Stimulated activated CD4-positive, alpha-beta T cell treated with anti-CD3 and anti-CD28 coated beads, TNF-alpha, amount 100 ng/mL, for 24 hours (primary cell): ENCODE data around the gene SGTA.
"Not testable (repeated sequence)": the region's sequence is repeated elsewhere in the genome, so short reads cannot be mapped to it uniquely, and the experiment has no call there.

Experiments used
- DNase-seq, 3 experiments: peaks; one replicate each; pipeline ENCODE4 v3.0.0-alpha.2; 2020; ENCODE audit warnings: low read depth in 3 of 3

The SGTA gene

GRCh38 chr19:2795827-2796658, 13.0 kb upstream of the SGTA start:
- no peak for DNase-seq

DNA sequence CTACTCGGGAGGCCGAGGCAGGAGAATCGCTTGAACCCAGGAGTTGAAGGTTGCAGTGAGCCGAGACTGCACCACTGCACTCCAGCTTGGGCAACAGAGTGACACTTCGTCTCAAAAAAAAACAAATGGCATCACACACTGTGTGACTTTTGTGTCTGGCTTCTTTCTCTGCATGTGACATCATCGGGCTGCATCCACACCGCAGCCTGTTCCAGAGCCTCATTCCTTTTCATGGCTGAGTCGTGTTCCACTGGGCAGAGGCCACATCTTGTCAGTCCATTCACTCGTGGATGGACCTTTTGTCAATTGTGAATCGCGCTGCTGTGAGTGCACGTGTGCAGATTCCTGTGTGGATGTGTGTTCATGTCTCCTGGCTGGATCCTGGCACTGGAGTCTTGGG, 10.5 kb upstream of the SGTA start:
- DNase-seq = no peak

- no peak for DNase-seq
Observed at GRCh38 chr19:2793126-2793525, 10.1 kb upstream of the SGTA start.

DNA sequence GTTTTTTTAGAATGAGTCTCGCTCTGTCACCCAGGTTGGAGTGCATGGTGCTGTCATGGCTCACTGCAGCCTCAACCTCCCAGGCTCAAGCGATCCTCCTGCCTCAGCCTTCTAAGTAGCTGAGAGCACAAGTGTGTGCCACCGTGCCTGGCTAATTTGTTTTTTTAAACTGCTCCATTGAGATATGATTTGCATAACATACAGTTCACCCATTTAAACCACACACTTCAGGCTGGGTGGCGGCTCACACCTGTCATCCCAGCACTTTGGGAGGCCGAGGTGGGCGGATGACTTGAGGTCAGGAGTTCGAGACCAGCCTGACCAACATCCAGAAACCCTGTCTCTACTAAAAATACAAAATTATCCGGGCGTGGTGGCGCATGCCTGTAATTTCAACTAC, 9.6 kb upstream of the SGTA start:
- not testable (repeated sequence) for DNase-seq

DNA sequence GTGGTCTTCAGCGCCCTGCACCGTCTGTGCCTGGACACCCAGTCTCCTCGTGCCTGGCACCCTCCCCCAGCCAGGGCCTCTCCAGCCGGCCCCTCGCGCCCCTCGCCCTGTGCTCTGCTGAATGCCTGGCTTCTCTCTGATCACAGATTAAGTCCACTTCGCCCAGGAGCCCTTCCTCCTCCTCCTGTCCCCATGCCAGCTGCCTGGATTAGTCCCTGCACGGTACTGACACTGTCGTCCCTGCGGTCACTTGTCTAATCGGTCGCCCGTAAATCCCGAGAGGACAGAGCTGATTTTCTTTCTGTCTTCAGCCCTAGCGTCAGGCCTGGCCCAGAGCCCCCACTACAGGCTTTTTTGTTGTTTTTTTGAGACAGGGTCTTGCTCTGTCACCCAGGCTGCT, 8.8 kb upstream of the SGTA start:
- no peak for DNase-seq

GRCh38 chr19:2791440-2791839, 8.4 kb upstream of the SGTA start:
- no peak for DNase-seq

- no peak for DNase-seq
Observed at GRCh38 chr19:2790557-2791271, 7.6 kb upstream of the SGTA start.

DNA sequence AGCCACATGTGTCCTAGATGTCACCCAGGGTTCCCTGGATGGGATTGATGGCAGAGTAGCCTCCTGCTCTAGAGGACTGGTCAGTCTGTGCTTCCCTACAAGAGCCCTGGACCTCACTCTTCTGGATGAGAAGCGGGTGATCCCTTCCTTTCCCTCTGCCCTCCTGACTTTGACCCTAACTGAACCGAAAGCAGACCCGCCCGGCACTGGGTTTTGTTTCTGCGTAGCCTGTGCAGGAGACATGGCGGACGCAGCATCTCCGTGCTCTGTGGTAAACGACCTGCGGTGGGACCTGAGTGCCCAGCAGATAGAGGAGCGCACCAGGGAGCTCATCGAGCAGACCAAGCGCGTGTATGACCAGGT, 7.1 kb upstream of the SGTA start:
- DNase-seq = no peak

DNA sequence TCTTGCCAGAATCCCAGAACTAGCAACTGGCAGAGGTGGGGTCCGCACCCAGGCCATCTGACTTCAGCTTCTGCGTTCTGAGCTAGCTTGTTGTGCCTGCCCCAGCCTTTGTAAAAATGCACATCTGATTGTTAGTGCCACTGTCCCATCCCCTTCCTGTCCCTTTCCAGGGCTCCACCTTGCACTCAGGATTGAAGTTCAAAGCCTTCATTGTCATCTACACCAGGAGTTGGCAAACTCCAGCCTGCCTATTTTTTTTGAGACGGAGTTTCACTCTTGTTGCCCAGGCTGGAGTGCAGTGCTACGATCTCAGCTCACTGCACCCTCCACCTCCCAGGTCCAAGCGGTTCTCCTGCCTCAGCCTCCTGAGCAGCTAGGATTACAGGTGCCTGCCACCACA, 5.2 kb upstream of the SGTA start:
- DNase-seq = no peak

DNA sequence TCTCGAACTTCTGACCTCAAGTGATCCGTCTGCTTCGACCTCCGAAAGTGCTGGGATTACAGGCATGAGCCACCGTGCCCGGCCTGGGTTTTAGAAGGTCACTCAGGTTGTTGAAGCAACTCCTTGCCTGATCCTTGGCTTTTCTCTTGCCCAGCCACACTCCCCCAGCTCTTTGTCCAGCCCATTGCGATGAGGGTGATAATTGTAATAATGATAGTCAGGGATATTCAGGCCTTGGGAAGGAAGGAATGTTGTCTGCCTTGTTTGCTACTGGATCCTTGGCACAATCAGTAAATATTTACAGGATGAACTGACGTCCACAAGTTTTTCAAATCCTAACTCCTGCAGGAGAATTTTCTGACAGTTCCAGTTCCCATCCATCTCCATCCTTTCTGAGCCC, 4.0 kb upstream of the SGTA start:
- no peak for DNase-seq

- DNase-seq = peak; percentile 99 to 100 (median 100)
Observed at GRCh38 chr19:2785244-2785997, 2.3 kb upstream of the SGTA start, which contains the start of gene THOP1. TSS of gene THOP1 (plus strand) at chr19:2785503. CDS start at chr19:2785663, 160 bp downstream.

DNA sequence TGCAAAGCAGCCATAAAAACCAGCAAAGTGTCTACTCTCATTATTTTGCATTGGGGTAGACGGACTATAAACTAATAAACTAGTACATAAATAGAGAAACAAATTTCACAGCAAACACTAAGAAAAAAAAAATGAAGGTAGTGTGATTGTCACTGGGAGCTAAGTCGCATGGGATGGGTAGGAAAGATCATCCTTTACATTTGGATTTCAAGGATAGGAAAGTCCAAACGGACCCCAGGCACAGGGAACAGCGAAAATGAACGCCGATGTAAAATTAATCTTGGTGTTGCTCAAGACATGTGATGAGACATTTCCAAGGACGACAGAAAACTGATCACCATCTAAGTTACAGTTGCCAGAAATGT, 690 bp upstream of the SGTA start:
- no peak for DNase-seq

GRCh38 chr19:2782329-2782935, 641 bp downstream of the SGTA start:
- no peak for DNase-seq

- DNase-seq = no peak
Observed at GRCh38 chr19:2780284-2780683, 2.8 kb downstream of the SGTA start.

GRCh38 chr19:2779121-2779740, 3.8 kb downstream of the SGTA start:
- no peak for DNase-seq

DNA sequence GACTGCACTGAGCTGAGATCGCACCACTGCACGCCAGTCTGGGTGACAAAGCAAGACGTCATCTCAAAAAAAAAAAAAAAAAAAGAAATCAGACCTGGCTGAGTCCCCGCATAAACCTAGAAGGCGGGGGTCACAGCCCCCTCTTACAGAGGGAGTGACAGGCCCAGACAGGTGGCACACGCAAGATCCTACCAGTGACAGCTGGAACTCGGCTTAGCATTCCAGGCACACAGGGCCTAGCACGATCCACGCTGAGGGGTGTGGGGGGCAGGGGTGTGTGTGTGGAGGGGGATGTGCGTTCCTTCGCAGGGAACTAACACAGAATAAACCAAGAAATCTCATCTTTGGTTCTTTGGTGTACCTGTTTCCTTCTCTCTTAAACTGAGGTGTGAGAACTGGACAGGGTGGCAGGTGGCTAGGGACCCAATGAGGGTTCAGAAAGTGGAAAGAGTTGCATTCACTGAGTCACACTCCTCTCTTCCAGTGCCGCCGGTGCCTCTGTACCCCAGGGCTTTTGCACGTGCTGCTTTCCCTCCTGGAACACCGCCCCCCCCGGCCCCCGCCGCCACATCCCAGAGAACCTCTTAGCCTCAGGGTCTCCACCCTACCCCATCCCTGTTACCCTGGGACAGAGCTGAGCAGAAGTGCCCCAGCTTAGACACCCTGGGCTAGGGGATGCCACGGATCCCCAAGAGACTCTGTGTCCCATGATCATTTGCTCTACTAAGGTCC, 5.0 kb downstream of the SGTA start:
- no peak for DNase-seq

GRCh38 chr19:2775556-2776430, 7.3 kb downstream of the SGTA start:
- DNase-seq = peak; percentile 35 to 73 (median 41)

- DNase-seq = no peak
Observed at GRCh38 chr19:2774953-2775555, 8.0 kb downstream of the SGTA start.

- no peak for DNase-seq
Observed at GRCh38 chr19:2774083-2774679, 8.9 kb downstream of the SGTA start.
